Endodermal cell (in vitro differentiated cells): ENCODE results near the gene CYBC1. TPM values are rescaled to one million over a fixed set of nuclear protein-coding genes. Genes with fewer than 3 reads are reported as not detected.

Experiments
- DNase-seq: peaks from one replicate; pipeline ENCODE4 v3.0.0-alpha.2; 2017
- H3K27ac ChIP-seq: 2 replicates; pipeline ENCODE4 v1.5.1; 2013; ENCODE audit warnings: mild to moderate bottlenecking, low read depth, low read length, moderate library complexity
- H3K27me3 ChIP-seq: 2 replicates; pipeline ENCODE4 v1.6.1; 2013; ENCODE audit warnings: mild to moderate bottlenecking, low read length, moderate library complexity; ENCODE audit not compliant: insufficient read depth, control insufficient read depth, poor library complexity, severe bottlenecking
- H3K36me3 ChIP-seq: 2 replicates; pipeline ENCODE4 v1.7.0; 2013; ENCODE audit warnings: mild to moderate bottlenecking, low read length, moderate library complexity; ENCODE audit not compliant: control insufficient read depth, insufficient read depth
- H3K4me1 ChIP-seq: one replicate; pipeline ENCODE4 v1.7.0; 2013; ENCODE audit warnings: low read length; ENCODE audit not compliant: control insufficient read depth, insufficient read depth
- H3K4me3 ChIP-seq: 2 replicates; pipeline ENCODE4 v1.5.1; 2013; ENCODE audit warnings: mild to moderate bottlenecking, low read length, moderate library complexity
- H3K9ac ChIP-seq: 2 replicates; pipeline ENCODE4 v1.6.1; 2013; ENCODE audit warnings: mild to moderate bottlenecking, low read length, moderate library complexity; ENCODE audit not compliant: poor library complexity, severe bottlenecking; ENCODE audit errors: extremely low read depth
- H3K9me3 ChIP-seq: 2 replicates; pipeline ENCODE4 v1.6.1; 2013; ENCODE audit warnings: mild to moderate bottlenecking, low read length, moderate library complexity; ENCODE audit not compliant: control insufficient read depth
- H3K27ac Mint-ChIP-seq: 2 replicates; pipeline ENCODE4 v1.8.0; 2020; ENCODE audit warnings: mixed read lengths
- H3K27me3 Mint-ChIP-seq: 2 replicates; pipeline ENCODE4 v1.8.0; 2021; ENCODE audit warnings: mild to moderate bottlenecking, mixed read lengths; ENCODE audit not compliant: insufficient read depth
- H3K36me3 Mint-ChIP-seq: 2 replicates; pipeline ENCODE4 v1.8.0; 2020; ENCODE audit warnings: low read depth, mixed read lengths
- H3K4me1 Mint-ChIP-seq: 2 replicates; pipeline ENCODE4 v1.8.0; 2020; ENCODE audit warnings: mixed read lengths
- H3K4me3 Mint-ChIP-seq: 2 replicates; pipeline ENCODE4 v1.8.0; 2020; ENCODE audit warnings: mild to moderate bottlenecking, moderate library complexity, mixed read lengths
- H3K9me3 Mint-ChIP-seq: 2 replicates; pipeline ENCODE4 v1.8.0; 2020; ENCODE audit warnings: mild to moderate bottlenecking, mixed read lengths
- whole genome bisulfite sequencing, 2 experiments: methylation state at CpG; one replicate each; pipeline versions ENCODE4 v1.1.5 to v1.1.7; 2013; ENCODE audit warnings: missing lambda C conversion rate in 2 of 2, mixed read lengths in 1 of 2; ENCODE audit not compliant: insufficient coverage in 1 of 2, insufficient read length in 1 of 2; 5-methylcytosine and 5-hydroxymethylcytosine counted together
- total RNA-seq, 2 donors: library from RNA; stranded (reverse); fragmentation: NEBNext Ultra II Directional in 1 of 2; extraction: Animal tissue kit (Norgen Biotek cat#: 25700) in 1 of 2; gene quantifications; 2 replicates in 1 of 2; 3 replicates in 1 of 2; pipeline ENCODE4 v1.2.1, GENCODE V29; 2021
- TF ChIP-seq, protein P1 (sequence below): fragments of 200-600 bp; sonication (generic); conservative IDR thresholded peaks from 2 replicates; pipeline ENCODE4 v1.5.0; 2021; ENCODE audit warnings: antibody characterized with exemption, mild to moderate bottlenecking

Gene CYBC1
- total RNA-seq, 2 donors from 2014 or later = 71.2 to 88.5 TPM

DNA sequence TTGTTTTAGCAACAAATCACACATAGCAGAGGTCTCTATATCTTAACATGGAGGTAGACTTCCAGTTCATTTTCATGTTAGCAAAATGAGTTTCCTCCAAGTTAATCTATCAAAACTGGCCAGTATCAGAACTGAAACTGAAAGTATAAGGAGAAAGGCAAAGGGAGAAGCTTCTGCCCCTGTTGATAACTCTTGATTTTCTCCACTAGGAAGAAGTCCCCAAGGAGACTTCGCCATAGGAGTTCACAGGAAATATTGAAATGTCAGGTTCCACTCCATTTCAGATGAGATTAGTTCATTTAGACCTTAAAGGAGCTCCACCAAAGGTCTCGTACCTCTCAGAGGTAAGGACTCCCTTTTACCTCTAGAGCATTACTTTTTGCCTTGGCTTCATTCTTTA is 31.0 kb downstream of the CYBC1 start:
- peaks cover 15% of the 10 kb centered on the region for H3K9me3 Mint-ChIP-seq
- no peak overlapping the region for H3K27ac Mint-ChIP-seq
- no peaks in the 10 kb centered on the region for H3K27me3 ChIP-seq
- H3K9ac ChIP-seq = no peak overlapping the region
- H3K27ac ChIP-seq = no peak overlapping the region
- TF ChIP-seq, protein P1, sequence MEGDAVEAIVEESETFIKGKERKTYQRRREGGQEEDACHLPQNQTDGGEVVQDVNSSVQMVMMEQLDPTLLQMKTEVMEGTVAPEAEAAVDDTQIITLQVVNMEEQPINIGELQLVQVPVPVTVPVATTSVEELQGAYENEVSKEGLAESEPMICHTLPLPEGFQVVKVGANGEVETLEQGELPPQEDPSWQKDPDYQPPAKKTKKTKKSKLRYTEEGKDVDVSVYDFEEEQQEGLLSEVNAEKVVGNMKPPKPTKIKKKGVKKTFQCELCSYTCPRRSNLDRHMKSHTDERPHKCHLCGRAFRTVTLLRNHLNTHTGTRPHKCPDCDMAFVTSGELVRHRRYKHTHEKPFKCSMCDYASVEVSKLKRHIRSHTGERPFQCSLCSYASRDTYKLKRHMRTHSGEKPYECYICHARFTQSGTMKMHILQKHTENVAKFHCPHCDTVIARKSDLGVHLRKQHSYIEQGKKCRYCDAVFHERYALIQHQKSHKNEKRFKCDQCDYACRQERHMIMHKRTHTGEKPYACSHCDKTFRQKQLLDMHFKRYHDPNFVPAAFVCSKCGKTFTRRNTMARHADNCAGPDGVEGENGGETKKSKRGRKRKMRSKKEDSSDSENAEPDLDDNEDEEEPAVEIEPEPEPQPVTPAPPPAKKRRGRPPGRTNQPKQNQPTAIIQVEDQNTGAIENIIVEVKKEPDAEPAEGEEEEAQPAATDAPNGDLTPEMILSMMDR = no peak
- no peaks in the 10 kb centered on the region for H3K9me3 ChIP-seq
- DNase-seq = no peak
- H3K36me3 Mint-ChIP-seq = peaks cover 30% of the 10 kb centered on the region
- peak overlapping the region; percentile 91 for H3K4me3 ChIP-seq
- no peaks in the 10 kb centered on the region for H3K4me1 Mint-ChIP-seq
- H3K4me3 Mint-ChIP-seq = peak overlapping the region; percentile 69
- WGBS, 2 experiments = 90 to 95% methylated on average over 2 of the region's 2 CpGs
- no peaks in the 10 kb centered on the region for H3K4me1 ChIP-seq
- no peaks in the 10 kb centered on the region for H3K27me3 Mint-ChIP-seq
- peaks cover 7% of the 10 kb centered on the region for H3K36me3 ChIP-seq

DNA sequence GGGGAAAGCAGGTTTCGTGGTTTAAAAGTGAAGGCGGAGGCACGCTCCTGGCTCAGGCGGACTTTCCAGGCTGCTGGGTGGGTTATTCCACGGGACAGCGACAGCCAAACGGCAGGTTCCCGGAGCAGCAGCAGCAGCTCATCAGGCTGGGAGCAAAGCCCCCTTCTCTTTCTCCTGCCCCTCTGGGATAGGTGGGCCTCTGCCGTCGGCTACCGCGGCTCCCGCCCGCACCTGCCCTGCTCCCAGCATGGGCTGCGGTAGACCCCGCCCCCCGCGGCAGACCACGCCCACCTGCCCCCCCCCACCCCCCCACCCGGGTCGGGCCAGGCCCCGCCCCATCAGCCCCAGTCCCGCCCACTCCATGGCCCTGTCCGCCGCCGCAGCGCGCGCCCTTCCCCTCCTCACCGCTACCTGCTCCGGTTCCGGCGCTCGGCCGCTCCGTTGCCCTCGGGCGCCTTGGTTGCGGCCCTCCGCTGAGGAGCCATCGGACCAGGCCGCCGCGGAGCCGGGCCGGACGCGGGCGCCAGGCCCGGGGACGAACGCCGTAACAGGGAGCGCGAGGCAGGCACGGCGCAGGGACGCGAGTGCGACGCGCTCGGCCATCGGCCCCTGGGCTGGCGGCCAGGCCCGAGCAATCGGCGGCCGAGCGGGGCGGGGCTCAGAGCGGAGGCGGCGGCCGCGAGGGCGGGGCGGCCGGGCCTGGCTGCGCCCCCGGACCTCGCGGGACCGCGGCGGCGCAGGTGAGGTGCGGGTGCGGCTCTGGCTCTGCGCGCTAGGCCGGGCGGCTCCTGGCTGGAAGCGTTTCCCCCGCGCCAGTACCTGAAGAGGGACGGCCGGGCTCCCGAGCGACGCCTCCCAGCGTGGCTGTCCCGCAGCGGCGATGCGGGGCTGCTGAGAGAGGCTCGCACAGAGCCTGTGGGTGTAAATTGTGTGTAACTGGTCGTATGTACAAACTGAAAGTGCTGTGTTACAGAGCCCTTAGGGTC is 32.3 kb downstream of the CYBC1 start, which contains the start of the genes HEXD and OGFOD3:
Gene HEXD (plus strand): TSS at position 347 of the 986 bp plus-strand sequence. CDS start 1,453 bp downstream, outside the sequence.
Gene OGFOD3 (minus strand): TSS at position 586 of the 986 bp plus-strand sequence. CDS start 101 bp downstream, at position 485.
- H3K4me1 ChIP-seq = no peaks in the 10 kb centered on the region
- peak within 1 kb of the TSS; percentile 69 for H3K4me3 Mint-ChIP-seq

DNA sequence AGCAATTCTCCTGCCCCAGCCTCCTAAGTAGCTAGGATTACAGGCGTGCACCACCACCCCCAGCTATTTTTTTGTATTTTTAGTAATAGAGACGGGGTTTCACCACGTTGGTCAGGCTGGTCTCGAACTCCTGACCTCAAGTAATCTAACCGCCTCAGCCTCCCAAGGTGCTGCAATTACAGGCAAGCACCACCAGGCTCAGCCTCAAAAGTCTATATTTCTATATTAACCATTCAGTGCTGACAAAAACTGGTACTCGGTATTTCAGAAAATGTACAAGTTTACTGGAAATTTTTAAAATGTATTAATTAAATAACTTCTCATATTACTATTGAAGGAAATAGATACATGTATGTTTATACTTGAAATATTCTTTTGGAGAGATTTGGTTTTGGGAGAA is 33.8 kb downstream of the CYBC1 start:
- H3K9me3 Mint-ChIP-seq = no peaks in the 10 kb centered on the region
- no peaks in the 10 kb centered on the region for H3K9me3 ChIP-seq

More for the DNA sequence above, 32.3 kb downstream of the CYBC1 start, which contains the start of the genes HEXD and OGFOD3:
- Mint-ChIP-seq H3K27me3 (no peaks in the 10 kb centered on the region), H3K4me1 (no peaks in the 10 kb centered on the region), H3K27ac (no peak within 1 kb of the TSS), H3K36me3 (peaks cover 33% of the 10 kb centered on the region), H3K9me3 (peaks cover 13% of the 10 kb centered on the region)
- WGBS, 2 experiments = 0 to 2% methylated on average over 40 to 99 of the region's 108 CpGs
- Histone ChIP-seq H3K9ac (peak within 1 kb of the TSS; percentile 77), H3K27me3 (no peaks in the 10 kb centered on the region), H3K27ac (no peak within 1 kb of the TSS), H3K4me3 (peak within 1 kb of the TSS; percentile 91), H3K9me3 (no peaks in the 10 kb centered on the region), H3K36me3 (peaks cover 7% of the 10 kb centered on the region)
- TF ChIP-seq, protein P1 = no peak
- DNase-seq = peak; percentile 98

More for the DNA sequence above, 33.8 kb downstream of the CYBC1 start:
- H3K4me1 ChIP-seq = no peaks in the 10 kb centered on the region
- WGBS, 2 experiments = 90 to 98% methylated on average over 5 of the region's 6 CpGs
- no peak overlapping the region for H3K9ac ChIP-seq
- Mint-ChIP-seq H3K4me3 (no peak overlapping the region), H3K36me3 (peaks cover 22% of the 10 kb centered on the region), H3K27ac (no peak overlapping the region), H3K27me3 (no peaks in the 10 kb centered on the region), H3K4me1 (no peaks in the 10 kb centered on the region)
- no peak overlapping the region for H3K27ac ChIP-seq
- no peak for DNase-seq
- no peak overlapping the region for H3K4me3 ChIP-seq
- no peaks in the 10 kb centered on the region for H3K27me3 ChIP-seq
- TF ChIP-seq, protein P1 = peak; percentile 55
- peaks cover 10% of the 10 kb centered on the region for H3K36me3 ChIP-seq
